DND-41 (cell line): ENCODE results near the gene ZNF135.

Experiments
- ATAC-seq: fragments of 200-7000 bp; cut with Tn5 transposase; 3 replicates; pipeline ENCODE4 v1.9.1; 2021; ENCODE audit warnings: low read depth; ENCODE audit not compliant: insufficient read depth
- DNase-seq: peaks from one replicate; pipeline ENCODE4 v3.0.0-alpha.2; 2020
- H2AFZ ChIP-seq: 2 replicates; pipeline ENCODE4 v1.6.0; 2012; ENCODE audit warnings: low read depth, low read length
- H3K27ac ChIP-seq: 2 replicates; pipeline ENCODE4 v1.5.1; 2012; ENCODE audit warnings: low read length, inconsistent platforms
- H3K27me3 ChIP-seq: fragments of 200-600 bp; sonication (generic); 2 replicates; pipeline ENCODE4 v1.6.0; 2012; ENCODE audit warnings: low read length, mild to moderate bottlenecking, inconsistent platforms; ENCODE audit not compliant: insufficient read depth, poor library complexity
- H3K36me3 ChIP-seq: 2 replicates; pipeline ENCODE4 v1.5.1; 2012; ENCODE audit warnings: low read length, inconsistent platforms; ENCODE audit not compliant: insufficient read depth
- H3K4me1 ChIP-seq: 2 replicates; pipeline ENCODE4 v1.5.1; 2012; ENCODE audit warnings: mild to moderate bottlenecking, low read length; ENCODE audit not compliant: insufficient read depth
- H3K4me2 ChIP-seq: 2 replicates; pipeline ENCODE4 v1.6.0; 2012; ENCODE audit warnings: mild to moderate bottlenecking, moderate library complexity, low read length, inconsistent platforms; ENCODE audit not compliant: insufficient read depth
- H3K4me3 ChIP-seq, 2 experiments: fragments of 200-600 bp in 1 of 2; shearing (Covaris generic) in 1 of 2; 2 replicates each; pipeline ENCODE4 v1.5.1; 2012 to 2016; ENCODE audit warnings: inconsistent platforms in 2 of 2, low read length in 2 of 2, mild to moderate bottlenecking in 2 of 2, low read depth in 1 of 2, moderate library complexity in 1 of 2
- H3K79me2 ChIP-seq: 2 replicates; pipeline ENCODE4 v1.6.0; 2012; ENCODE audit warnings: low read length, inconsistent platforms; ENCODE audit not compliant: insufficient read depth
- H3K9ac ChIP-seq: 2 replicates; pipeline ENCODE4 v1.6.0; 2012; ENCODE audit warnings: low read depth, mild to moderate bottlenecking, inconsistent platforms, low read length, moderate library complexity
- H3K9me3 ChIP-seq: 2 replicates; pipeline ENCODE4 v1.5.1; 2012; ENCODE audit warnings: low read length, moderate library complexity, mild to moderate bottlenecking, inconsistent platforms; ENCODE audit not compliant: insufficient read depth, severe bottlenecking
- H4K20me1 ChIP-seq: 2 replicates; pipeline ENCODE4 v1.6.0; 2012; ENCODE audit warnings: low read length; ENCODE audit not compliant: insufficient read depth
- CTCF ChIP-seq: IDR thresholded peaks from 2 replicates; pipeline ENCODE4 v1.5.1; 2012; ENCODE audit warnings: borderline replicate concordance, low read length, moderate library complexity, mild to moderate bottlenecking; ENCODE audit not compliant: poor library complexity, severe bottlenecking; ENCODE audit errors: extremely low read depth
- EZH2 ChIP-seq: IDR thresholded peaks from 3 replicates; pipeline ENCODE4 v1.6.1; 2012; ENCODE audit warnings: borderline replicate concordance, low read depth, mild to moderate bottlenecking, moderate library complexity, low read length, inconsistent platforms; ENCODE audit not compliant: severe bottlenecking

Gene ZNF135

GRCh38 chr19:58033741-58034476 is 25.2 kb upstream of the ZNF135 start, which contains the start of gene ZSCAN1:
TSS of gene ZSCAN1 (plus strand) at chr19:58034025. CDS start at chr19:58037837, 3,812 bp downstream.
- ATAC-seq (no peak), DNase-seq (no peak)
- Histone ChIP-seq H4K20me1 (no peaks in the 10 kb centered on the region), H3K36me3 (no peaks in the 10 kb centered on the region), H3K4me1 (no peaks in the 10 kb centered on the region), H3K4me3 (no peak within 1 kb of the TSS), H3K79me2 (no peaks in the 10 kb centered on the region), H3K27me3 (no peaks in the 10 kb centered on the region), H3K9me3 (no peaks in the 10 kb centered on the region), H3K27ac (no peak within 1 kb of the TSS), H3K4me2 (no peak within 1 kb of the TSS), H3K9ac (no peak within 1 kb of the TSS), H2AFZ (no peak within 1 kb of the TSS)
- TF ChIP-seq CTCF, result no peak
- TF ChIP-seq EZH2, result no peak

DNA sequence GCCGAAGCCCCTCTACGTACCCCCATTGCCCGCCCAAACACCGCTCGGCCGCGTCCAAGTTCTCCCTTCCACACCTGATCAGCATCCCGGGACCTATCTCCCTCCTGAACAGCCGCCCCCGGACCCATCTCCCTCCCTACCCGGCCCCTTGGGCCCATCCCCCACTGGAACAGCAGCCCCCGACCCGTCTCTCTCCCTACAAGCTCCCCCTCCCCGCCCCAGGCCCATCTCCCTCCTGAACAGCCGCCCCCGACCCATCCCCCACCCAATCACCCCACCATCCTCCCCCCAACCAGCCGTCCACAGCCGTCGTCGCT is 24.6 kb upstream of the ZNF135 start:
- H3K27me3 ChIP-seq, result no peaks in the 10 kb centered on the region
- no peaks in the 10 kb centered on the region for H3K79me2 ChIP-seq
- no peak overlapping the region for H2AFZ ChIP-seq
- H3K36me3 ChIP-seq, result no peaks in the 10 kb centered on the region
- ATAC-seq (no peak), DNase-seq (no peak)
- H3K9me3 ChIP-seq, result no peaks in the 10 kb centered on the region
- no peak for TF ChIP-seq CTCF
- TF ChIP-seq EZH2, result no peak
- H3K4me3 ChIP-seq, result no peak overlapping the region
- no peak overlapping the region for H3K4me2 ChIP-seq
- H4K20me1 ChIP-seq, result no peaks in the 10 kb centered on the region
- H3K27ac ChIP-seq, result no peak overlapping the region
- H3K4me1 ChIP-seq, result no peaks in the 10 kb centered on the region
- no peak overlapping the region for H3K9ac ChIP-seq

DNA sequence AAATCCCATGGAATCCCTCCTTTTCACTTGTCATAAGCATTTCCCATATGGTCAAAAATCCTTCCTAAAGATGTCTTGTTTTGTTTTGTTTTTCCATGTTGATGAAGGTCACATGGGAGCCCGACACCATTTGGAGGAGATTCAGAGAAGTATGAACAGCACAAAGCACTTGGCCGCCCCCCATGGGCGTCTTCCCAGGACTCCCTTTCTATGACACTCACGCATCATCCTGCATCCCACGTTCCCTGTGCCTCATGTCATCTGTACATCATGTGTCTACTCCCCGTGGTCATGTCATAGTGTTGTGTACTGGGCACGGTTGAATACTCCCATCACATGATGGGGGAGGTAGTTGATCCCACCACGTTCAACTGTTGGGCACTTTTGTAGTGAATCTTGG is 23.2 kb upstream of the ZNF135 start:
- Histone ChIP-seq H3K27ac (no peak overlapping the region), H4K20me1 (no peaks in the 10 kb centered on the region), H3K4me3 (no peak overlapping the region), H3K9ac (no peak overlapping the region), H2AFZ (no peak overlapping the region), H3K36me3 (no peaks in the 10 kb centered on the region), H3K4me1 (no peaks in the 10 kb centered on the region), H3K79me2 (no peaks in the 10 kb centered on the region), H3K27me3 (no peaks in the 10 kb centered on the region), H3K9me3 (no peaks in the 10 kb centered on the region), H3K4me2 (no peak overlapping the region)
- TF ChIP-seq CTCF (no peak), EZH2 (no peak)
- DNase-seq, result no peak
- ATAC-seq, result no peak
